NCI-H146 treated with DMSO at 0.1 percent for 48 hours (cell line): ENCODE data around the gene CHMP4B.
A peak's percentile ranks its signal among the peaks of the same experiment; 100 is the strongest.

ENCODE experiments used
- DNase-seq: peaks from one replicate; lab custom pipeline; 2025; ENCODE audit not compliant: unreplicated experiment; lab: John Stamatoyannopoulos, UW

Gene CHMP4B, protein sequence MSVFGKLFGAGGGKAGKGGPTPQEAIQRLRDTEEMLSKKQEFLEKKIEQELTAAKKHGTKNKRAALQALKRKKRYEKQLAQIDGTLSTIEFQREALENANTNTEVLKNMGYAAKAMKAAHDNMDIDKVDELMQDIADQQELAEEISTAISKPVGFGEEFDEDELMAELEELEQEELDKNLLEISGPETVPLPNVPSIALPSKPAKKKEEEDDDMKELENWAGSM

DNA sequence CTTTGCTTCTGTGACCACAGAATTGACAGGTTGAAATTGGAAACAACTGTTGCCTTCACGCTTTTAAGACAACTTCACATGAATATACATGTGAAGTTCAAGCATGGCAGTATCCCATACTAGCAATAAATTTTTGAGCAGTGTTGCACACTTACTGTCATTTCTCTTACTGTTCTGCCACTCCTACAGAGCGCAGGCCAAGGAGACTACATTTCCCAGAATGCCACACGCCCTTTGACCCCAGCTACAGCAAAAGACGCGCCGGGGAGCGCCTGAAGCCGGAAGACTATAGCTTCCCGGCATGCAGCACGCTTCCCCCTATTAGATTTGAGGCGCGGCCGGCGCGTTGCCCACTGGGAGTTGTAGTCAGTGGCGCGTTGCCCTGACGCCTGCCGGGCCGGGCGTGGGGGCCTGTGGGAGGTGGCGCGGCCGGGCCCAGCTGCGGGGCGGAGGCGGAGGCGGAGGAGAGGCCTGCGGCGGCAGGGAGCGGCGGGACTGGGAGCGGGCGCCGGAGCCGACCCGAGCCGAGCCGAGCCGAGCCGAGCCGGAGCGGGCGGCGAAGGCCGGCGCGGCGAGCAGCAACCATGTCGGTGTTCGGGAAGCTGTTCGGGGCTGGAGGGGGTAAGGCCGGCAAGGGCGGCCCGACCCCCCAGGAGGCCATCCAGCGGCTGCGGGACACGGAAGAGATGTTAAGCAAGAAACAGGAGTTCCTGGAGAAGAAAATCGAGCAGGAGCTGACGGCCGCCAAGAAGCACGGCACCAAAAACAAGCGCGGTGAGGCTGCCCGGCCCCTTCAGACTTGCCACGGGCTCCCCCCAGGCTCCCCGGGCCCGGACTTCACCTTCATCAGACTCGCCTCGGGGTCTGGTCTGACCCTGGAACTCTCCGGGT lies at the start of gene CHMP4B:
Gene CHMP4B, plus strand, starts transcription at position 464 of the 891 bp plus-strand sequence. Its CDS starts 121 bp downstream, at position 585.
- DNase-seq, result peak; percentile 98

DNA sequence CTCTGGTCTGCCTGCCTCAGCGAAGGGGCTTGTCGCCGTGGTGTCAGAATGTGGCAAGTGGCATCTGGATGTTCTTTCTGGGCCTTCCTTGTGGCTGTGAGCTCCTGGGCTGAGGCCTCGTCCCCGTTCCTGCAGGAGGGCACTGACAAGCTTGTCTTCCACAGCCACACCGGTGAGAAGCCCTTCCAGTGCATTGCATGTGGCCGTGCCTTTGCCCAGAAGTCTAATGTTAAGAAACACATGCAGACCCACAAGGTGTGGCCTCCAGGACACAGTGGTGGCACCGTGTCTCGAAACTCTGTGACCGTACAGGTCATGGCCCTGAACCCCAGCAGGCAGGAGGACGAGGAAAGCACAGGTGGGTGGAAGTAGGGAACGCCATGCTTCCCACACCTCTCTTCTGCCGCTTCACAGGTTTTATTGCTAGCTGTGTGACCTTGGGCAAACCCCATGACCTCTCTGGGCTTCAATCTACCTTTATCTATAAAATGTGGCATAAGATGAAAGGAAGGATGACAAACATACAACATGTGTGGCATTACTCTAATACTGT lies 49.4 kb upstream of the CHMP4B start:
- DNase-seq, result no peak

DNA sequence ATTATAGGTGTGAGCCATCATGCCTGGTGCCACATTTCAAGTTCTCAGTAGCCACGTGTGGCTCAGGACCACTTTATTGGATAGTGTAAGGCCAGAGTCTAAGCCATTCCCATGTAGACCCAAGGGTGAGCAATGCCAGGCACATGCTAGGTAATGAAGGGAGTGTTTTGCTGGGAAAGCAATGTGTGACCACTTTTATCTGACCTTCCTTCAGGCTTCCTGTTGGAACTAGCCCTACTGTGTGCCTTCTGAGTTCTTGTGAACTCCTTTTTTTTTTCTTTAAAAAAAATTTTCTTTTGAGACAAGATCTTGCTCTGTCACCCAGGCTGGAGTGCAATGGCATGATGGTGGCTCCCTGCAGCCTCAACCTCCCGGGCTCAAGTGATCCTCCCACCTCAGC lies 46.0 kb upstream of the CHMP4B start:
- DNase-seq, result no peak

DNA sequence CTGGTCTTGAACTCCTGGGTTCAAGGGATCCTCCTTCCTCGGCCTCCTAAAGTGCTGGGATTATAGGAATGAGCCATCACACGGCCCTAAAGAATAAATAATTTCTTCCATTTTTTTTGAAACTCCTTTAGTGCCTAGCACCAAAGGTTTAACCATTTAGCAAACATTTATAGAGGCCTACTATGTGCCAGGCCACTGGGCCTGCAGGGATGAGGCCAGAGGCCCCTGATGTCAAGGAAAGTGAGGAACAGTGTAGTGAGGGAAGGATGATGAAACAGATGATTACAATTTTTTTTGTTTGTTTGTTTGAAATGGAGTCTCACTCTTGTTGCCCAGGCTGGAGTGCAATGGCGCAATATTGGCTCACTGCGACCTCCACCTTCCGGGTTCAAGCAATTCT lies 45.6 kb upstream of the CHMP4B start:
- no peak for DNase-seq

DNA sequence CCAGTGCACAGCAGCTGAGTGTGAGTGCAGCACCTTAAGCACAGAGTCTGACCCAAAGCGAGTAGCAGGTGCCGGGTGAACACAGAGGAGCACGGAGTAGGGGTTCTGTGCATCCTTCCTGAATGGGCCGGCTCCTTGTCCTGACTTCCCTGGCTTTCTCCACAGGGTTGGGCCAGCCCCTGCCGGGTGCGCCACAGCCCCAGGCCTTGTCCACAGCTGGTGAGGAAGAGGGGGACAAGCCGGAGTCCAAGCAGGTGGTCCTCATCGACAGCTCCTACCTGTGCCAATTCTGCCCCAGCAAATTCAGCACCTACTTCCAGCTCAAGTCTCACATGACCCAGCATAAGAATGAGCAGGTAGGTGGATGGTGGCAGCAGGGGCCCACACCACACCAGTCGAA lies 44.5 kb upstream of the CHMP4B start:
- DNase-seq, result no peak

DNA sequence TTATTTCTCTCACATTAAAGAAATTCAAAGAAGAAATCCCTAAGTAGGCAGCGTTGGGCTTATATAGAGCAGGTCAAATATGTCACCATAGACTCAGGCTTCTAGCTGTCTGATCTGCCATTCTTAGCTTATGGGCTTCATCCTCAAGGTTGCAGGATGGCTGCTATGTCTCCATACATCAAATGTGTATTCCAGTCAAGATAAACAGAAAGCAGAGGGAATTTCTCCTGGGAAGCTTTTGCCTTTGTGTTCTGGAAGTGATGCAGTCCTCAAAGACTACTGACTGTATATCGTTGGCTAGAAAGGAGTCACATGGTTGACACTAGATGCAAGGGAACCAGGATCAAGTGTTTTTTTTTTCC lies 43.4 kb upstream of the CHMP4B start:
- DNase-seq, result no peak

DNA sequence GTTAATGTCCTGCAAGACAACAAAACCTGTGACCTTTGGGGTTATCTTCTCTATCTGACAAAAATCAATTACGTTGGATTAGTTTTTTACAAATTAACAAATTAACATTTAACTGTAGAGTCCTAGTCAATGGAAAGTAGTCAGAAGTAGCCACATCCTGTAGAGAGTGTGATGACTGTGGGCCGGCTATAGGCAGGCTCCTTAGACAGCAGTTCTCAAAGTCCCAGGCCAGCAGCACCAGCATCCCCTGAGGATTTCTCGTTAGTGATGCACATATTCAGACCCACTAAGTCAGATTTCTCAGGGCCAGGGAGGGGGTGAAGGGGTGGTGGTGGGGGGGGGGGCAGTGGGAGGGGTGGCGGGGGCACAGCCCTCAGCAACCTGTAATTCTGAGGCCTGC lies 42.1 kb upstream of the CHMP4B start:
- DNase-seq, result no peak

DNA sequence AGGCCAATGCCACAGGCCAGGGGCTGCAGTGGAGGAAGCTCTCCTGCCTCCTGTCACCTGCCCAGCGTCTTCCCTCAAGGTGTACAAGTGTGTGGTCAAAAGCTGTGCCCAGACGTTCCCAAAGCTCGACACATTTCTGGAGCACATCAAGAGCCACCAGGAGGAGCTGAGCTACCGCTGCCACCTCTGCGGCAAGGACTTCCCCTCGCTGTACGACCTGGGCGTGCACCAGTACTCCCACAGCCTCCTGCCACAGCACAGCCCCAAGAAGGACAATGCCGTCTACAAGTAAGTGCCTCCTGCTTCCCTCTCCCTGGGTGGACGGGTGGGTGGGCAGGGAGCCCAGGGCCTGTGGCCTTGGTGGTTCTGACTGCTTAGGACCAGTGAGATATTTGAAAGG lies 41.1 kb upstream of the CHMP4B start:
- DNase-seq, result no peak

DNA sequence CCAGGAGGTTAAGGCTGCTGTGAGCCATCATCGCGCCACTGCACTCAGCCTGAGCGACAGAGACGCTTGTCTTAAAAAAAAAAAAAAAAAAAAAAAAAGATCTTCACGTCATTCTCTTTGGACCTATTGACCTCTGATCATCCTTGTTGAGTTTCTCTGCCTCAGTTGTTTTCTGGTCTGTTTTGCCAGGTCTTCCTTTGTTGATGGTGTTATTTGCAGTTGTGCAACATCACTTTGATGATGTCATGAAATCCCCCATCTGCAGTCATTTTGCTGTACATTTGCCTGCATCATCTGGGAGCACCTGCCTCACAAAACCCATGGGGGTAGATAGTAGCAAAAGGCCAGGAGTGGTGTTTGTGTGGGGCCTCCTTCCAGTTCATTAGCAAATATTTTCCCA lies 39.2 kb upstream of the CHMP4B start:
- no peak for DNase-seq

DNA sequence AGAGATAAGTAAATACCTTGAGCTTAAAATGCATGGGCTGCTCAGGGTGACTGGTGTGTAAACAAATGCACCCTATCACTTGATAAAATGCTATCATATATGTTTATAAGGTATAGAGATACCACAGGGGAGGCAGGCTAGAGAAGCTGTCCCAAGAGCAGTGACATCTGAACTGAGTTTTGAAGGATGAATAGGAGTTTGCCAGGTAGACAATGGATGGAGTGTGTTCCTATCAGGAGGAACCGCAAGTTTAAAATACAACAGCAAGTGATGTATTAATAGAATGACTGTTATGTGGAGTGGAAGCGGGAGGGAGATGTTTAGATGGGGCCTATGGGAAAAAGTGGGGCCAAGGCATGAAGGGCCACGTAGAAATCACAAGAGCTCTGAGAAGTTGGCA lies 38.7 kb upstream of the CHMP4B start:
- no peak for DNase-seq

DNA sequence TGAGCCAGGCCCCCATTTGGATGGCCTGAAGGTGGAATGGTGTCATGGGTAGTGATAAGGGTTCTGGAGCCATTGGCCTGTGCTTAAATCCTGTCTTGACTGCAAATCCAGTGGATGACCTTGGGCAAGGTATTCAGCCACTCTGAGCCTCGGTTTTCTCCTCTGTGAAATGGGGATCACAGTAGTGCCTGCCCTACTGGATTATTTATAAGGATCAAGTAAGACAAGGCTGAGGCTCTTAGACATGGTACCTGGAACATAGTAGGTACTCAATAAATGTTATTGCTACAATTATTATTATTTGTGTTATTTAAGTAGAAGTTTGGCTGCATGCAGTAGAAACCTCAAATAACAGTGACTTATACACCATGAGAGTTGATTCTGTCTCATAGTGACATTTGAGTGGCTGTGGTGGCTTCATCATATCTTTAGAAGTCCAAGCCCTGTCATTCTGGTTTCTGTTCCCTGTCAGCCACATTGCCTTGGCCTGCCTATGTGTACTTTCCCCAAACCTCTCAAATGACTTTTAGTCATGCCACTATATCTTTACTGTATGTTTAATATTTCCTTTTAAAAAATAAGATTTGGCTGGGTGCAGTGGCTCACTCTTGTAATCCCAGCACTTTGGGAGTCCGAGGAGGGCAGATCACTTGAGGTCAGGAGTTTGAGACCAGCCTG lies 37.6 kb upstream of the CHMP4B start:
- DNase-seq, result no peak

DNA sequence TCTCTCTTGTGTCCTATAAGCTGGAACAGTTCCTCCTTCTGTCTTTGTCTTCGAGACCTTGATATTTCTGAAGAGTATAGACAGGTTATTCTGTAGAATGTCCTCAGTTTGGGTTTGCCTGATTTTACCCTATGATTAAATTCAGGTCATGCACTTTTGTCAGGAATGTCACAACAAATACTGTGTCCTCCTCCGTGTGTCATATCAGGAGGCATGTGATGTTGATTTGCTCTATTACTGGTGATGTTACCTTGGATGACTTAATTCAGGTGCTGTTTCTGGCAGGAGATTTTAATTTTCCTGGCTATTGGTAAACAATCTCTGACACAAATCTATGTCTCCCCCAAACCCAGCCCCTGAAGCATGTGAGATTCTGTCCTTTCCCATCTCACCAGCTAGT lies 33.3 kb upstream of the CHMP4B start:
- DNase-seq, result no peak

DNA sequence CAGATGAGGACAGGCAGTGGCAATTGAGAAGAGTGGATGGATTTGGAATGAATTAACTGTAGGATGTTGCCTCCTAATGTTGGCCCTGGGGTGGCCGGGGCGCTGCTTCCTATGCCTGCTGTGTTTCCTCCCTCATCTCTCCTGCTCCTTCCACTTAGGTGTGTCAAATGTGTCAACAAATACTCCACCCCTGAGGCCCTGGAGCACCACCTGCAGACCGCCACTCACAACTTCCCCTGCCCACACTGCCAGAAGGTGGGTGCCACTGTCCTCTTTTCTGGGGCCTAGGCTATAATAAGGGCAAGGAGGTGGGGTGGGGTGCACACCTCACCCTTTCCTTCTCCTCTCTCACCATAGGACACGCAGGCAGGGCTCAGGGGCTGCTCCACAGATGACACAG lies 30.0 kb upstream of the CHMP4B start:
- DNase-seq, result no peak

DNA sequence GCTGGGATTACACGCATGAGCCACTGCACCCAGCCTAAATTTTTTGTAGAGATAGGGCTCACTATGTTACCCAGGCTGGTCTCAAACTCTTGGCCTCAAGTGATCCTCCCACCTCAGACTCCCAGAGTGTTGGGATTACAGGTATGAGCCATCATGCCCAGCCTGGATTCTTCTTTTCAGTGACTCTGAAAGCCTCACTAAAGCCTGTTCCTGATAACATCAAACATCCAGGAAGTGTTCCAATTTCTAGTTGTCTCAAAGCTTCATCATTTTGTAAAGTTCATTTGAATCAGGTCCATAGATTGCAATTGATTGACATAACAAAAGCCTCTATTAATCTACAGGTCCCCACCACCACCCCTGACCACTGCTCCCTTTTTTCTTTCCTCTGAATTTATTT lies 29.2 kb upstream of the CHMP4B start:
- DNase-seq, result no peak

DNA sequence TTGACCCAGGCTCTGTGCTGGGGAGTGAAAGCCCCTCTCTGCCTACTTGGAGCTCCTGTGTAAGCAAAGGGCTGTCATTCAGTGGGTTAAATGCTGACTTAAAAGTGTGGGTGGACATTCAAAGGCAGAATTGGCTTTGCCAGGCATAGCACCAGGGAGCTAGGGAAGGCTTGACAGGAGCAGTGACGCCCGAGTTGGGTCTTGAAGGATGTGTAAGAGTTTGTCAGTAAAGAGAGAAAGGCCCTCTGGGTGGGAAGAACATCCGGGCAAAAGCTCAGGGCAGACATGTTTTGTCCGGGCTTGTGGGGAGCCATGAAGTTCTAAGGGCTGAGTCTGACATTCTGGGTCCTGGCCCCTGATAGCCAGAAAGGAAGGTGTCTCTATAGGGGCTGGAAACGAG lies 27.9 kb upstream of the CHMP4B start:
- no peak for DNase-seq

DNA sequence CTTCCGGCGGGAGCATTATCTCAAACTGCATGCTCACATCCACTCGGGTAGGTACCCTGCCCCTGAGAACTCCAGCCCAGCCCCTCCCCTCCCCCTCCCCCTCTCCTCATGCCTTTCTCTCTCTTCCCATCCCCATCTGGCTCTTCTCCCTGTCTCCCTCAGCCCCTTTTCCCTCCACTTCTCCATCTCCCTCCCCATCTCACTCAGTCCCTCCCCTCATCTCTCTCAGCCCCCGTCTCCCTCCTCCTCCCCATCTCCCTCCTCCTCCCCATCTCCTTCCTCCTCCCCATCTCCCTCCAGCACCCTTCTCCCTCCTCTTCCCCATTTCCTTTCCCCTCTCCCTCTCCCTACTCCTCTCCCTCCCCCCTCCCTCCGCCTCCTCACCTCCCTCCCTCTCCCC lies 27.3 kb upstream of the CHMP4B start:
- no peak for DNase-seq

DNA sequence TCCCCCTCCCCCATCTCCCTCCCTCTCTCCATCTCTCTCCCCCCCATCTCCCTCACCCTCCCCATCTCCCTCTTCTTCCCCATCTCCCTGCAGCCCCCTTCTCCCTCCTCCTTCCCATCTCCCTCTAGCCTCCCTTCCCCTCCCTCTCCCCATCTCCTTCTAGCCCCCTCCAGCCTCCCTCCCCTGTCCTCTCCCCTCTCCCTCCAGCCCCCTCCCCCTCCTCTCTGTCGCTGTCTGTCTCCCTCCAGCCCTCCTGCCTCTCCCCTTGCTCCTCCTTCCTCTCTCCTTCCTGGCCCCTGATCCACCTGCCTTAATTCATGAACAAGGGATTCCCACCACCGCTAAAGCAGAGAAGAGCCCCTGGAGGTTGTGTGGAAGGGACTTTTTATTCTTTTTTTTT lies 26.9 kb upstream of the CHMP4B start:
- DNase-seq, result no peak

DNA sequence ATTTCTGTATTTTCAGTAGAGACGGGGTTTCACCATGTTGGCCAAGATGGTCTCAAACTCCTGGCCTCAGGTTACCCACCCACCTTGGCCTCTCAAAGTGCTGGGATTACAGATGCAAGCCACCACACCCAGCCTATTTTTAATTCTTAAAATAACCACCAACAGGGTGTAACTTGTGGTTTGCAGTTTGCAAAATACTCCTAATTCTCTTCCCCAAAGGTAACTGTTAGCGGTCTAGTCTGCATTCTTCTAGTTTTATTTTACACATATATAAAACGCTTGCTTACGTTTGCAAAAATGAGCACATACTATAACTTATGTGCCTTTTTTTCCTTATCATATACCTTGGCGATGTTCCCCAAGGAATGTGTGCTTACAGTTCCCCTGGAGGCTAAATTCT lies 25.6 kb upstream of the CHMP4B start:
- DNase-seq, result no peak

DNA sequence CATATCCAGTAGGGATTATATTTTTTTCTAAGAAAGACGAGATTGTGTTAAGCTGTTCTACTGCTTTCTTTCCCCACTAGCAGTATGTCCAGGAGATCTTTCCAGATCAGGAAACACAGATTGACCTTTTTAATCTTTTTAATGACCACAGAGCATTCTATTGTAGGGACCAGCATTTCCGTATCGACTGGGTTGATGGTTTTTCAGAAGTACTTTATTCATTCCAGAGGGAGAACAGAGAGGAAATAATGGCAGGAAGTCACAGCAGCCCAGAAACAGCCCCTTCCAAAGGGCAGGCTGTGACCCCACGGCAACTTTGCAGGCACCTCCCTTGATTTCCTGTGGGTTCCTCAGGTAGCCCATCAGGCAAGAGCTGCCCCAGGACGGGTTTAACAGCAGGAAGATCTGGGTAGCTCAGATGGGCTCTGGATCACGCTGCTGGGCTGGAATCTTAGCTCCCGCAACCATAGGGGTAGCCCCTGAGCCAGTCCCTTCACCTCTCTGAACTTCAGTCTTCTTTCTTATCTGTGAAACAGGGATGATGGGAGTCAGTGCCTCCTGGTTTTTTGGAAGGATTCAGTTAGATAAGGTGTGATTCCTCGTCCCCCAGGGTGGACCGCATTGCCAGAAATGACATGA lies 23.8 kb upstream of the CHMP4B start:
- no peak for DNase-seq

DNA sequence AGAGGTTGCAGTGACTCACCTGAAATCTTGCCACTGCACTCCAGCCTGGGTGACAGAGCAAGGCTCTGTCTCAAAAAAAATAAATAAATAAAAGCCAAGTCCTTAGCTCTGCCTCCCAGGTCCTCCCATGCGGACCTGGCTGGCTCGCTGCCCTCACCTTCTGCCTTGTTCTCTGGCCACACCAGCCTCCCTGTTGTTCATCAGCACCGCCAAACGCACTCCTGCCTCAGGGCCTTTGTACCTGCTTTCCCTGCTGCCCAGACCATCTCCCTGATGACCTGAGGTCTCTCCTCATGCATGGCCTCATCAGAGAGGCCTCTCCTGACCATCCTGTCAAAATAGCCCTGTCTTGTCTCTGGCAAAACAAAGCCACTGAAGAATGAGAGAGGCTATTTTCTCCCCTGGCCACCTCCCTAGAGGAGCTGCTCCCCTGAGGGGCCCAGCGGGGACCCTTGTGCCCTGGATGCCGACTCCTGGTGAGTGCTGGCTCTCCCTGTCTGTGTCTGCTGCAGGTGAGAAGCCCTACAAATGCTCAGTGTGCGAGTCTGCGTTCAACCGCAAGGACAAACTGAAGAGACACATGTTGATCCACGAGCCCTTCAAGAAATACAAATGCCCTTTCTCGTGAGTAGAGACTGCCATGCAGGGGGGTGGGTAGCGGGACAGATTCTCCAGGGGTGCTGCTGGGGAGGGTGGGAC lies 22.6 kb upstream of the CHMP4B start:
- no peak for DNase-seq
